ENCODE measurements around the gene HPS1.

The HPS1 gene

DNA sequence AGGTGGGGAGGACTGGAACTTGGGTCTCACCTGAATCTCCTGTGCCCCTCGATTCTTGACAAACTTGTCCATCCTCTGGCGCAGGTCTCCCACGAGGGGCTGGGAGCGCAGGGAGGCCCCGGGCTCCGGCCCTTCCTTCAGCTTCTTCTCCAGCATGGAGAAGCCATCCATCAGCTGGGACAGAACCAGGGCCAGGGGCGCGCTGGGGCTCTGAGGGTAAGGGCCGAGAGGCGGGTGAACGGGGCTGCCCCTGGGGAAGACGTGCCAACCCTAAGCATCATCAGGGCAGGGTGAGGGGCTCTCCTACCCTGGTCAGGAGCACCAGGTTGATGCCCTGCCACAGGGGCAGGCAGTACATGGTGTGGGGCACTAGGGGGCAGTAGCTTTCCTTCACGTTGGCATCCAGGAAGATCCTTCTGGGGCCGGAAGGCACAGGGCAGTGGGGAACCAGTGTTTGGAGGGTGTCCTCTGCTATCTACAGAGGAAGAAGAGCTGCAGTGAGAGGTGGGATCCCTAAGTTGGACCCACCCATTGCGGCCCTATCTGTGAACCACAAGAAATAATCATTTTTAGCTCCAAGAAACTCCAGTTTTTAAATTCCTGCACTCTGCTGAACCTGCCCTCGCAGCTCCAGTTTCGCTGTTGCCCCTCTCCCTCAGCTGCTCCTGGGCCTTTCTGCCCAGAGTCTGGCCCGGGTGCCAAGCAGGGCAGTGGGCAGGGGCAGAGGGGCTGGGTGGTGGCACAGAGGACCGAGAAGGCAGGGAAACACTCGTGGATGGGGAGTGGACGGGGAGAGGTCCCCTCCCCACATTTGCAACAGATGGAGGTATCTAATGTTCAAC, 21.0 kb downstream of the HPS1 start:
- Histone ChIP-seq H3K27me3 (ENCODE audit: low read length) (no peaks in the 10 kb centered on the region), H2AFZ (ENCODE audit: low read depth, low read length, severe bottlenecking) (no peak overlapping the region), H3K9me3 (ENCODE audit: insufficient read depth, low read length) (no peaks in the 10 kb centered on the region), H4K20me1 (ENCODE audit: low read depth, low read length) (no peaks in the 10 kb centered on the region), H3K4me2 (ENCODE audit: low read depth, low read length, poor library complexity, severe bottlenecking) (no peak overlapping the region), H3K27ac (ENCODE audit: low read depth, low read length) (no peak overlapping the region), H3K9me2 (replicated peaks; ENCODE audit: insufficient read depth, low read length) (no peaks in the 10 kb centered on the region), H3K36me3 (ENCODE audit: low read length) (no peaks in the 10 kb centered on the region), H3F3A (ENCODE audit: insufficient read depth) (0 out of 2 replicates have a peak, but pooled peaks cover 5% of the 10 kb centered on the region), H3K79me2 (ENCODE audit: insufficient read depth, low read length) (no peaks in the 10 kb centered on the region), H3K4me3 (ENCODE audit: insufficient read depth, low read length, poor library complexity, severe bottlenecking) (no peak overlapping the region), H3K9ac (ENCODE audit: low read length) (no peak overlapping the region)
- TF ChIP-seq EZH2phosphoT487 (conservative IDR thresholded peaks at IDR 0.05; ENCODE audit: low read length) = no peak
- TF ChIP-seq, protein P1, sequence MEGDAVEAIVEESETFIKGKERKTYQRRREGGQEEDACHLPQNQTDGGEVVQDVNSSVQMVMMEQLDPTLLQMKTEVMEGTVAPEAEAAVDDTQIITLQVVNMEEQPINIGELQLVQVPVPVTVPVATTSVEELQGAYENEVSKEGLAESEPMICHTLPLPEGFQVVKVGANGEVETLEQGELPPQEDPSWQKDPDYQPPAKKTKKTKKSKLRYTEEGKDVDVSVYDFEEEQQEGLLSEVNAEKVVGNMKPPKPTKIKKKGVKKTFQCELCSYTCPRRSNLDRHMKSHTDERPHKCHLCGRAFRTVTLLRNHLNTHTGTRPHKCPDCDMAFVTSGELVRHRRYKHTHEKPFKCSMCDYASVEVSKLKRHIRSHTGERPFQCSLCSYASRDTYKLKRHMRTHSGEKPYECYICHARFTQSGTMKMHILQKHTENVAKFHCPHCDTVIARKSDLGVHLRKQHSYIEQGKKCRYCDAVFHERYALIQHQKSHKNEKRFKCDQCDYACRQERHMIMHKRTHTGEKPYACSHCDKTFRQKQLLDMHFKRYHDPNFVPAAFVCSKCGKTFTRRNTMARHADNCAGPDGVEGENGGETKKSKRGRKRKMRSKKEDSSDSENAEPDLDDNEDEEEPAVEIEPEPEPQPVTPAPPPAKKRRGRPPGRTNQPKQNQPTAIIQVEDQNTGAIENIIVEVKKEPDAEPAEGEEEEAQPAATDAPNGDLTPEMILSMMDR (IDR thresholded peaks at IDR 0.05; ENCODE audit: insufficient read depth, low read length, poor library complexity, severe bottlenecking) = peak; percentile 53

DNA sequence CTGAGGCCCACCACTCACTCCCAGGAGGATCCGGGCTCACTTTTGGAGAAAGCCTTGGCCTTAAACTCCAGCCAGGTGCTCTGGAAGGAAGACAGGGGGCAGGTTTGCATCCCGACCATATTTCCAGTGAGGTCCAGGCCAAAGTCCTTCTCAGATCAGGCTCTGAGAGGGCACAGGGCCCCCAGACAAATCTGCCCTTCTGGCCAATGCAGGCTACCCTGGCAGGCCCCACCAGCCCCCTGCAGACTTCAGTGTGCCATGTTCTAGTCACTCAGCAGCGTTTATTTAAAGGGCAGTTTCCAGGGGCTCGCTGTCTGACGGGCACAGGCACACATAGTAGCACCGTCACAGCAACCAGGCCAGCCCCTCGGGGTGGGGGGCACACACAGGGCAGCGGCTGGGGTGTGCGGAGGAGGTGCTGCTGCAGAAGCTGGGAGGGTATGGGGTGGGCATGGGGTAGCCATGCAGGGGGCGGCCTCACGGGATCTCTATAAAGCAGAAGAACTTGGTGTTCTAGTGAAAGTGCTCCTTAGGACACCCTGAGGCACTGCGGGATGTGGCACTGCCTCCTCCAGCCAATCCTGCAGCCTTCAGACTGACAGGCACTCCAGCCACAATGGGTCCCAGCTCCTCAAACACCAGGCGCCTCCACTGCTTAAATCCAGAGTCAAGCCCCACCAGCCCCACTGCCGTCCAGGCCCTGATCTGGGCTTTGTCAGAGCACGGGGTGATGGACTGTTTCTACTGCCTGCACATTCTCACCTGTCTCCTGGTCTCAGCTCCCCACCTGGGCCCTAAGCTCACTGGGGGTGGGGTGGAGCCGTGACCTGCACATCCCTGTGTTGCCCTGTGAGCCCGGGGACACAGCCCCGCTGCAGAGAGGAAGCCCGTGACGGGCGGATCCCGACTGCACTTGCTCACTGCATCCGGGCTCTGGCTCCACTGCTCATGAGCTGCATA, 22.2 kb downstream of the HPS1 start:
- H4K20me1 ChIP-seq (ENCODE audit: low read depth, low read length) = no peaks in the 10 kb centered on the region
- no peak overlapping the region for H3K27ac ChIP-seq (ENCODE audit: low read depth, low read length)
- no peak overlapping the region for H2AFZ ChIP-seq (ENCODE audit: low read depth, low read length, severe bottlenecking)
- 0 out of 2 replicates have a peak, but pooled peaks cover 5% of the 10 kb centered on the region for H3F3A ChIP-seq (ENCODE audit: insufficient read depth)
- H3K4me2 ChIP-seq (ENCODE audit: low read depth, low read length, poor library complexity, severe bottlenecking) = no peak overlapping the region
- no peaks in the 10 kb centered on the region for H3K9me3 ChIP-seq (ENCODE audit: insufficient read depth, low read length)
- H3K79me2 ChIP-seq (ENCODE audit: insufficient read depth, low read length) = no peaks in the 10 kb centered on the region
- no peaks in the 10 kb centered on the region for H3K9me2 ChIP-seq (replicated peaks; ENCODE audit: insufficient read depth, low read length)
- H3K9ac ChIP-seq (ENCODE audit: low read length) = no peak overlapping the region
- H3K4me3 ChIP-seq (ENCODE audit: insufficient read depth, low read length, poor library complexity, severe bottlenecking) = no peak overlapping the region
- TF ChIP-seq EZH2phosphoT487 (conservative IDR thresholded peaks at IDR 0.05; ENCODE audit: low read length) = no peak
- TF ChIP-seq, protein P1 (IDR thresholded peaks at IDR 0.05; ENCODE audit: insufficient read depth, low read length, poor library complexity, severe bottlenecking) = no peak
- no peaks in the 10 kb centered on the region for H3K27me3 ChIP-seq (ENCODE audit: low read length)
- no peaks in the 10 kb centered on the region for H3K36me3 ChIP-seq (ENCODE audit: low read length)

DNA sequence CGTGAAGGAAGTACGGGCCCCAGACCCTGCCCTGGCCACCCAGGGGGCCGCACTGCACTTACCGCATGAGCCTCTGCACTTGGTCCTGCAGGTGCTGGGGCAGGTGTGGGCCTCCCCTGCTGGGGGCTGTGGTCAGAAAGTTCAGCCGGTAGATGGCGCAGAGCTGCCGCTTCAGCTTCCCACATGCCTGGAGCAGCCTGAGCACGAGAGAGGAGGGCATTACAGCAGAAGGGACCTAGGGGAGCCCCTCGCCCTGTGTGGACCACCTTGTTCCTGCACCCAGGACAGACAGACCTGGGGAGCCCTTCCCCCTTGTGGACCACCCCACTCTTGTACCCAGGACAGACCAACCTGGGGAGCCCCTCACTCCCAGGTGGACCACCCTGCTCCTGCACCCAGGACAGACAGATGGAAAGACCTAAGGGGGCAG, 23.0 kb downstream of the HPS1 start:
- no peaks in the 10 kb centered on the region for H3K9me2 ChIP-seq (replicated peaks; ENCODE audit: insufficient read depth, low read length)
- no peak overlapping the region for H3K27ac ChIP-seq (ENCODE audit: low read depth, low read length)
- H3K27me3 ChIP-seq (ENCODE audit: low read length) = no peaks in the 10 kb centered on the region
- H3K4me3 ChIP-seq (ENCODE audit: insufficient read depth, low read length, poor library complexity, severe bottlenecking) = no peak overlapping the region
- no peak overlapping the region for H3K4me2 ChIP-seq (ENCODE audit: low read depth, low read length, poor library complexity, severe bottlenecking)
- no peak overlapping the region for H2AFZ ChIP-seq (ENCODE audit: low read depth, low read length, severe bottlenecking)
- H3K36me3 ChIP-seq (ENCODE audit: low read length) = no peaks in the 10 kb centered on the region
- H4K20me1 ChIP-seq (ENCODE audit: low read depth, low read length) = no peaks in the 10 kb centered on the region
- TF ChIP-seq, protein P1 (IDR thresholded peaks at IDR 0.05; ENCODE audit: insufficient read depth, low read length, poor library complexity, severe bottlenecking) = peak; percentile 48
- no peak for TF ChIP-seq EZH2phosphoT487 (conservative IDR thresholded peaks at IDR 0.05; ENCODE audit: low read length)
- H3F3A ChIP-seq (ENCODE audit: insufficient read depth) = 0 out of 2 replicates have a peak, but pooled peaks cover 5% of the 10 kb centered on the region
- no peaks in the 10 kb centered on the region for H3K79me2 ChIP-seq (ENCODE audit: insufficient read depth, low read length)
- no peak overlapping the region for H3K9ac ChIP-seq (ENCODE audit: low read length)
- H3K9me3 ChIP-seq (ENCODE audit: insufficient read depth, low read length) = no peaks in the 10 kb centered on the region

Measured in SU-DHL-6 (cell line).